K562 (cell line): ENCODE results near the gene CDC23. TPM values are rescaled to one million over a fixed set of nuclear protein-coding genes. Genes with fewer than 3 reads are reported as not detected.
A peak's percentile ranks its signal among the peaks of the same experiment; 100 is the strongest.

Source experiments
- MEF2D ChIP-seq: conservative IDR thresholded peaks from 2 replicates; pipeline ENCODE4 v1.6.1; 2016; ENCODE audit warnings: low read depth, missing genetic modification characterization, missing compliant biosample characterization
- ZMIZ1 ChIP-seq, 2 experiments: fragments of 150-350 bp in 1 of 2; IDR thresholded peaks; 2 replicates each; pipeline ENCODE4 v1.6.1; 2012 to 2016; ENCODE audit warnings: low read depth in 2 of 2, low read length in 2 of 2, mild to moderate bottlenecking in 1 of 2, moderate library complexity in 1 of 2
- polyA plus RNA-seq, 8 experiments: library from polyadenylated mRNA; depleted of rRNA in 4 of 8; stranded (reverse) in 5 of 8; unstranded in 3 of 8; fragments of >200 nt; fragmentation: Nextera tagmentation in 2 of 8; fragmentation: Illumina TruSeq in 1 of 8; extraction: Ambion mirVana in 2 of 8; extraction: Trizol in 1 of 8; gene quantifications; 2 replicates each; pipeline versions ENCODE4 v1.2.1 to v1.2.3, GENCODE V29; 2011 to 2014; ENCODE audit warnings: inconsistent platforms in 1 of 8, missing spikeins in 1 of 8
- total RNA-seq, 7 experiments: library from RNA; depleted of rRNA in 6 of 7; stranded (reverse); fragments of >200 nt in 6 of 7; fragmentation: Illumina TruSeq in 2 of 7; extraction: Trizol in 2 of 7; gene quantifications; 2 replicates each; pipeline versions ENCODE4 v1.2.1 to v1.2.3, GENCODE V29; 2011 to 2021; ENCODE audit warnings: low replicate concordance in 1 of 7
- TF ChIP-seq, protein P1 (sequence below): fragments of 450-650 bp; IDR thresholded peaks from one replicate; pipeline ENCODE4 v1.6.1; 2018; ENCODE audit warnings: mild to moderate bottlenecking, moderate library complexity; ENCODE audit not compliant: partially characterized antibody
- TF ChIP-seq, protein P2 (sequence below): sonication (generic); formaldehyde crosslinking; IDR thresholded peaks from 2 replicates; pipeline ENCODE4 v1.8.1; 2023; ENCODE audit warnings: missing genetic modification reagents, mild to moderate bottlenecking, borderline replicate concordance
- TF ChIP-seq, protein P3 (sequence below), 2 experiments: fragments of 450-650 bp; IDR thresholded peaks; 2 replicates each; pipeline ENCODE4 v1.6.1; 2018; ENCODE audit warnings: mild to moderate bottlenecking in 2 of 2, low read depth in 1 of 2; ENCODE audit not compliant: partially characterized antibody in 2 of 2
- TF ChIP-seq, protein P4 (sequence below): fragments of 250-450 bp; sonication (Bioruptor Pico); IDR thresholded peaks from 2 replicates; pipeline ENCODE4 v1.5.0; 2021; ENCODE audit warnings: mild to moderate bottlenecking, moderate library complexity

The CDC23 gene
- total and polyA plus RNA-seq, 9 of the 15 experiments (the other 6 are each of a cell fraction or from before 2014, with no cell fraction given) = 34.5 to 157 (median 65.5) TPM

DNA sequence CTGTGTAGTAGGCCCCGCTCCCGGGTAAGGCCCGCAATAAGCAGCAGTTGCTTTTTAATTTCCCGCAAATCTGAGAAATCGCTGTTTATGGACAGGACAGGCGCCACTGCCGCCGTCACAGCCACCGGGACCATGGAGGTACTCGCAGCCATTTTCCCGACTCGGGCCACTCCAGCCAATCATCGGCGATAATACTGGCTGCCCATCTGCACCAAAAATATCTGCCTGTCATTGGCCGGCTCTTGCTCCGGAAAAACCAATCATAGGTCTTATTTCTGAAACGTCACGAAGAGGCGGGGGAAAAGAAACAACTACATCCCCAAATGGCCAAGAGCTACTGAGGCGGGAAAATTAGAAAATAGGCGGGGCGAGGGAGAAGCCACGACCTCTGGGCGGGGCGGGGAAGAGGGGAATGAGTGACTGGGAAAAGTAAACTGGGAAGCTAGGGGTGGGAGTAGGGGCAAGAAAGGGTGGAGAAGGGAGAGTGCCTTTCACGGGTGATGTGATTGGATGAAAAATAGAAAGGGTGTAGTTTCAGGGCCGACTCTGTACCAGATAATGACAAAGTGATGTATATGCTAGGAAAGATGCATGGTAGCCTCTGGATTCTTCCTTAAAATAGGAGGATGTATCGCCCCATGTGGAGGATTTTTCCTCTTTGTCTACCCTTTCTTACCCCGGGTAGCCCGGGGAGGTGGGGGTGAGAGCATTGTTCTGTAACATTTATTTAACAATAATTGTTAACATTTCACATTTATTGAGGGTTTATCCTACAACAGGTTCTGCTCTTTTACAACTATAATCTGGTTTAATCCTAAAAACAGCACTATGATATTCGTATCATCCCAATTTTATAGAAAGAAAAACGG lies at the start of gene CDC23 (continued):
- TF ChIP-seq, protein P1, sequence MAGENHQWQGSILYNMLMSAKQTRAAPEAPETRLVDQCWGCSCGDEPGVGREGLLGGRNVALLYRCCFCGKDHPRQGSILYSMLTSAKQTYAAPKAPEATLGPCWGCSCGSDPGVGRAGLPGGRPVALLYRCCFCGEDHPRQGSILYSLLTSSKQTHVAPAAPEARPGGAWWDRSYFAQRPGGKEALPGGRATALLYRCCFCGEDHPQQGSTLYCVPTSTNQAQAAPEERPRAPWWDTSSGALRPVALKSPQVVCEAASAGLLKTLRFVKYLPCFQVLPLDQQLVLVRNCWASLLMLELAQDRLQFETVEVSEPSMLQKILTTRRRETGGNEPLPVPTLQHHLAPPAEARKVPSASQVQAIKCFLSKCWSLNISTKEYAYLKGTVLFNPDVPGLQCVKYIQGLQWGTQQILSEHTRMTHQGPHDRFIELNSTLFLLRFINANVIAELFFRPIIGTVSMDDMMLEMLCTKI = no peak
- TF ChIP-seq MEF2D (tag) = no peak
- TF ChIP-seq, protein P2, sequence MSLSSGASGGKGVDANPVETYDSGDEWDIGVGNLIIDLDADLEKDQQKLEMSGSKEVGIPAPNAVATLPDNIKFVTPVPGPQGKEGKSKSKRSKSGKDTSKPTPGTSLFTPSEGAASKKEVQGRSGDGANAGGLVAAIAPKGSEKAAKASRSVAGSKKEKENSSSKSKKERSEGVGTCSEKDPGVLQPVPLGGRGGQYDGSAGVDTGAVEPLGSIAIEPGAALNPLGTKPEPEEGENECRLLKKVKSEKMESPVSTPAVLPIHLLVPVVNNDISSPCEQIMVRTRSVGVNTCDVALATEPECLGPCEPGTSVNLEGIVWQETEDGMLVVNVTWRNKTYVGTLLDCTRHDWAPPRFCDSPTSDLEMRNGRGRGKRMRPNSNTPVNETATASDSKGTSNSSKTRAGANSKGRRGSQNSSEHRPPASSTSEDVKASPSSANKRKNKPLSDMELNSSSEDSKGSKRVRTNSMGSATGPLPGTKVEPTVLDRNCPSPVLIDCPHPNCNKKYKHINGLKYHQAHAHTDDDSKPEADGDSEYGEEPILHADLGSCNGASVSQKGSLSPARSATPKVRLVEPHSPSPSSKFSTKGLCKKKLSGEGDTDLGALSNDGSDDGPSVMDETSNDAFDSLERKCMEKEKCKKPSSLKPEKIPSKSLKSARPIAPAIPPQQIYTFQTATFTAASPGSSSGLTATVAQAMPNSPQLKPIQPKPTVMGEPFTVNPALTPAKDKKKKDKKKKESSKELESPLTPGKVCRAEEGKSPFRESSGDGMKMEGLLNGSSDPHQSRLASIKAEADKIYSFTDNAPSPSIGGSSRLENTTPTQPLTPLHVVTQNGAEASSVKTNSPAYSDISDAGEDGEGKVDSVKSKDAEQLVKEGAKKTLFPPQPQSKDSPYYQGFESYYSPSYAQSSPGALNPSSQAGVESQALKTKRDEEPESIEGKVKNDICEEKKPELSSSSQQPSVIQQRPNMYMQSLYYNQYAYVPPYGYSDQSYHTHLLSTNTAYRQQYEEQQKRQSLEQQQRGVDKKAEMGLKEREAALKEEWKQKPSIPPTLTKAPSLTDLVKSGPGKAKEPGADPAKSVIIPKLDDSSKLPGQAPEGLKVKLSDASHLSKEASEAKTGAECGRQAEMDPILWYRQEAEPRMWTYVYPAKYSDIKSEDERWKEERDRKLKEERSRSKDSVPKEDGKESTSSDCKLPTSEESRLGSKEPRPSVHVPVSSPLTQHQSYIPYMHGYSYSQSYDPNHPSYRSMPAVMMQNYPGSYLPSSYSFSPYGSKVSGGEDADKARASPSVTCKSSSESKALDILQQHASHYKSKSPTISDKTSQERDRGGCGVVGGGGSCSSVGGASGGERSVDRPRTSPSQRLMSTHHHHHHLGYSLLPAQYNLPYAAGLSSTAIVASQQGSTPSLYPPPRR (CRISPR knock-in tag) = no peak
- TF ChIP-seq, protein P3, sequence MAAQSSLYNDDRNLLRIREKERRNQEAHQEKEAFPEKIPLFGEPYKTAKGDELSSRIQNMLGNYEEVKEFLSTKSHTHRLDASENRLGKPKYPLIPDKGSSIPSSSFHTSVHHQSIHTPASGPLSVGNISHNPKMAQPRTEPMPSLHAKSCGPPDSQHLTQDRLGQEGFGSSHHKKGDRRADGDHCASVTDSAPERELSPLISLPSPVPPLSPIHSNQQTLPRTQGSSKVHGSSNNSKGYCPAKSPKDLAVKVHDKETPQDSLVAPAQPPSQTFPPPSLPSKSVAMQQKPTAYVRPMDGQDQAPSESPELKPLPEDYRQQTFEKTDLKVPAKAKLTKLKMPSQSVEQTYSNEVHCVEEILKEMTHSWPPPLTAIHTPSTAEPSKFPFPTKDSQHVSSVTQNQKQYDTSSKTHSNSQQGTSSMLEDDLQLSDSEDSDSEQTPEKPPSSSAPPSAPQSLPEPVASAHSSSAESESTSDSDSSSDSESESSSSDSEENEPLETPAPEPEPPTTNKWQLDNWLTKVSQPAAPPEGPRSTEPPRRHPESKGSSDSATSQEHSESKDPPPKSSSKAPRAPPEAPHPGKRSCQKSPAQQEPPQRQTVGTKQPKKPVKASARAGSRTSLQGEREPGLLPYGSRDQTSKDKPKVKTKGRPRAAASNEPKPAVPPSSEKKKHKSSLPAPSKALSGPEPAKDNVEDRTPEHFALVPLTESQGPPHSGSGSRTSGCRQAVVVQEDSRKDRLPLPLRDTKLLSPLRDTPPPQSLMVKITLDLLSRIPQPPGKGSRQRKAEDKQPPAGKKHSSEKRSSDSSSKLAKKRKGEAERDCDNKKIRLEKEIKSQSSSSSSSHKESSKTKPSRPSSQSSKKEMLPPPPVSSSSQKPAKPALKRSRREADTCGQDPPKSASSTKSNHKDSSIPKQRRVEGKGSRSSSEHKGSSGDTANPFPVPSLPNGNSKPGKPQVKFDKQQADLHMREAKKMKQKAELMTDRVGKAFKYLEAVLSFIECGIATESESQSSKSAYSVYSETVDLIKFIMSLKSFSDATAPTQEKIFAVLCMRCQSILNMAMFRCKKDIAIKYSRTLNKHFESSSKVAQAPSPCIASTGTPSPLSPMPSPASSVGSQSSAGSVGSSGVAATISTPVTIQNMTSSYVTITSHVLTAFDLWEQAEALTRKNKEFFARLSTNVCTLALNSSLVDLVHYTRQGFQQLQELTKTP (IDR thresholded peaks at IDR 0.05; ENCODE audit: low read depth in 1 of 2, partially characterized antibody in 2 of 2) = peak in 1 of 2 experiments; percentile 90
- TF ChIP-seq ZMIZ1 (IDR thresholded peaks at IDR 0.05; ENCODE audit: low read depth in 2 of 2, low read length in 2 of 2) = 0 out of 4 replicates have a peak, but pooled peaks of 1 of the 2 experiments have one; percentile 15
- TF ChIP-seq, protein P4, sequence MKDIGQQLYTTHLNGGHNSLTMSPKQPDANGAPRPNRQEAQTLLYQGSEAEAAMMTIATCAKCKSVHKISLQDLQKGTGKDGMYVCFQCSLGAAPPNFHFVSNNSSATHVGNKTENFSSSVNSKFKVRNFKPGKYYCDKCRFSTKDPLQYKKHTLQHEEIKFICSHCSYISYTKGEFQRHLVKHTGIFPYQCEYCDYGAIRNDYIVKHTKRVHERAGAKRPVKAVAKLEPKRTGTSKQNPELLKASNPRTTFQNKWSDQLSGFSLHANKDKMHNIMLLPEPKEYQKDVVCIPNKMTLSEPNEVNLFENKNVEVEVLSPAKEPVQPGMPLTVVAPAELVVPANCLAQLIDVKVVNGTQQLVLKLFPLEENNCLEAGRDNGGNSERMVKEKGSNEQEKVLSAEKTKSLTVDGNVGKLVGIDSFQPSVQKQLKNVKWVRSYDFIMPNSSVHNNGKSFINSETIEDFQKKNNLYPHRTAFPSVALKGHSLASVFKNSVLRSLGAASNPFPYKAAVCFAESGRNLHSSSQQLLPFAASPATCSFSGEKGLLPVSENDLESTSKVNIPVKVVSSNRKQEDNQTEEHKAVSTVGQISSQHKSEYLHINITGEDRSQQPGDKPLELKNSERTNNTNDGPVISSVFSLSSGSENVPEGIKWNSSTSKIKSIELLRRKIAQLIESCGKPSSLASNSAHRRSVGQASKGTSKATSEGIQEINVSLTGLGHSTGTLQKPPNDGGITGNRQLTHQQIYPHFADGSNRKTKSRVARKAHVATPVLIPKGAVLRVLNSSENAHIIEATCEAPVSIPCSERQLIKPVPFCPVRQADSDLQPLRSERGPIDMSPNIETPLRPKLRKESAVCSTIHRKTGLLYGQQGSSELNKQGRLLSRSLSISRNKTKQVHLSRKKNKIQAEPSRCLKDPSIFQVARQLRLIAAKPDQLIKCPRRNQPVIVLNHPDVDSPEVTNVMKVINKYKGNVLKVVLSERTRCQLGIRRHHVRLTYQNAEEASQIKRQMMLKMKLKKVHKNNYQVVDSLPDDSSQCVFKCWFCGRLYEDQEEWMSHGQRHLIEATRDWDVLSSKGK (CRISPR knock-in tag) = no peak
